NCI-H524 treated with DMSO at 0.1 percent for 48 hours (cell line): ENCODE measurements around the gene PSPN.
A peak's percentile ranks its signal among the peaks of the same experiment; 100 is the strongest.

Experiments
- DNase-seq: peaks from one replicate; lab custom pipeline; 2025; lab: John Stamatoyannopoulos, UW

PSPN gene, protein sequence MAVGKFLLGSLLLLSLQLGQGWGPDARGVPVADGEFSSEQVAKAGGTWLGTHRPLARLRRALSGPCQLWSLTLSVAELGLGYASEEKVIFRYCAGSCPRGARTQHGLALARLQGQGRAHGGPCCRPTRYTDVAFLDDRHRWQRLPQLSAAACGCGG

DNA sequence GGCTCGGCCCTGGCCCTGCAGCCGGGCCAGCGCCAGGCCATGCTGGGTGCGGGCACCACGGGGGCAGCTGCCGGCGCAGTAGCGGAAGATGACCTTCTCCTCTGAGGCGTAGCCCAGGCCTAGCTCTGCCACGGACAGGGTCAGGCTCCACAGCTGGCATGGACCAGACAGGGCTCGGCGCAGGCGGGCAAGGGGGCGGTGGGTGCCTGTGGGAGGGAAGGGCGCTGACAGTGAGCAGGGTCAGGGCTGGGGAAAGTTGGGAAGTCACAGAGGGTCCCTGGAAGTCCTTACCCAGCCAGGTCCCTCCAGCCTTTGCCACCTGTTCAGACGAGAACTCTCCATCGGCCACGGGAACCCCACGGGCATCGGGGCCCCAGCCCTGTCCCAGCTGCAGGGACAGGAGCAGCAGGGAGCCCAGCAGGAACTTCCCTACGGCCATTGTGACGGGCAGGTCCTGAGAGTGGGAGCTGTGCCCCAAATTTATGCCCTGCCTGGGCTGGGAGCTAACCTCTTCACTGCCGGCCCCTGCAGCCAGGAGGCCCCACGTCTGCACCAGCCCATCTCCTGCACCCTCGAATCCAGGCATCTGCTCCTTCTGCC lies at the start of gene PSPN:
TSS of gene PSPN (minus strand) at position 523 of the 600 bp plus-strand sequence. CDS start at position 439, 84 bp downstream.
- DNase-seq, result no peak

DNA sequence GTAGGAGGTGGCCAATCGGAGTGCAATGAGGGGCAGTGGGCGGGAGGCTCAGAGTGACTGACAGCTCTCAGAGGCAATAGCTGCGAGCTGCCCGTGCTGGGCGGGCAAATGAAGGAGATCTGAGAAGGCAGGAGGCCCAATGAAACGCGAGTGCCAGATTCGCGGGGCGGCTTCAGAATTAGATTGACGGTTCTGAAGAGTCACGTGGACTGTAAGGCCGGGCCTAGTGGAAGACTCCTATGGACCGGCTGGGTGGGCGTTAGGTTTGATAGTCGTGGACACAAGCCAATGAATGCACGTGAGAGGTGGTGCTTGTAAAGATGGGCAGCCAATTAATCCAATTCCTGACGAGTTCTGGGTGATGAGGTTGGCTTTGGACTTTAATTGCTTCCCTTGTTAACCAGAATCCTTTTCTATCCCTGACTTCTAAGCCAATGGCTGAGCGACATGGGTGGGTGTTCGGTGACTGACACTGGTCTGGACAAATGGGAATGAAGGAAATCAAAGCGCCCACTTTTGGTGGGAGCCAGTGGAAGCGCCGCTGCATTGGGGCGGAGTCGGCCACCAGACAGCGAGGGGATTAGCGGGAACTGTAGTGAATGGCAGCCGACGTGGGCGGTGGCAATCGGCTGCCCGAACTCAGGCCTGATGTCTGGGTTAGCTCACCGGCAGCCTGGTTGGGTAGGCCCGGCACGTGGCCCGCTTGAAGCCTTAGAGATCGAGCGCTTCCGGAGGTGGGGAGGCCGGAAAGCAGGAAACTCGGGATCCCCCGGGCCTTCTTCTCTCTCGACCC lies 49.4 kb upstream of the PSPN start:
- DNase-seq, result peak; percentile 100

DNA sequence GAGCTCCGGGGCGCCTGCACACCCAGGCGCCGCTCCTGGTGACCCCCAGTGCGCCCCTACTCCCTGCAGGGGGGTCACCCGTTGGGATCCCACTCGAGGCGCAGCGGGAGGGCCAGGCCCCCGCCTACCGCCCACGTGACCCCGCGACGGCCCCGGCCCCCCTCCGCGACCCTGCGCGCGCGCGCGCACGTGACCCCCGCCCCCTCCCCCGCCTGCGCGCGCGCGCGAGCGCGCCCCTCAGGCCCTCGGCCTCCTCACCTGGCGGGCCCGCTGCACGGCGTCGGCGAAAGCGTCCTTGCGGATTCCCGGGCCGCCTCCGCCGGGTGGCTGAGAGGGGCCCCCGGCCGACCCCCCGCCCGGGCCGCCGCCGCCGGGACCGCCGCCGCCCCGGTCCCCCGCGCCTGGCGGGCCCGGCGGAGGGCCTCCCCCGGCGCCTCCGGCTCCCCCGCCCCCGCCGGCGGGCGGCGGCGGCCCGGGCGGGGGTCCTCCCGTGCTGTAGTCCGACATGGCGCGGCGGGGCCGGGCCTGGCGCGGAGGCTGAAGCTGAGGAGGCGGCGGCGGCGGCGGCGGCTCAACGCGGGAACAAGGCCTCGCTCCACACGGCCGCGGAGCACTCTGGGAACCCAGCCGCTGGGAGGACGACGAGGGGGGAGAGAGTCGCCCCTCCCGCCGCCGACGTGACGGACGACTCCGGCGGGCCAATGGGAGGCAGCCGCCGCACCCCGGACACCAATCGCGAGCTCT lies 48.6 kb upstream of the PSPN start, which contains the start of gene KHSRP:
TSS of gene KHSRP (minus strand) at position 617 of the 744 bp plus-strand sequence. CDS start at position 507, 110 bp downstream.
- DNase-seq, result no peak

DNA sequence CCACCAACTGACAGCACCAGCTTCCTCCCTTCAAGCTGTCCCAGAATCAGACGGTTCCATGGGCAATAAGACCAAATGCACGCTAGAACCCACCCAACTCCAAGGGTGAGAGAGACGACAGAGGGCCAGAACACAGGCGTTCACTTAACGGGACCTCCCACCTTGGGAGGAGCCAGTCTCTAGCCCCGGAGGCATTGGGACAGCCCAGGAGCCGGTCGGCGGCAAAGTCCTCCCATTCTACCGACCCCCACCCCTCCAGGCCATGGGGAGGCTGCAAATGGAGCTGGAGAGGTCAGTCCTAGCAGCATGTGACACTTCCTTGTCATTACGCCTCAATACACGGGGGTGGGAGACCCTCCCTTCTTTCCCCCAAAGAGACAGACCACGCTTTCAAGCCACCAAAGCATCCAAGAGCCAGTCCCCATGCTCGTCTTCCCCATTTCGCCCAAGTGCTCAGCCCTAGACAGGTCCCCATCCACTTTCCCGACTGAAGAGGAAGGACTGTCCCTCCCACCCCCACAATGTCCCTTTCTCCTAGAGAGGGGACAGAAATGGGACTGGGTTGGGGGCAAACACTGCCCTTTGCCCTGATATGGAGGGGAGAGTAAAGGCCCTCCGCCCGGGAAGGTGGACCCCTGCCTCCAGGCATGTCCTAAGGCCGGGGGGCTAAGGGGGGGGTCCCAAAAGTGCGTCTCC lies 47.9 kb upstream of the PSPN start:
- no peak for DNase-seq

DNA sequence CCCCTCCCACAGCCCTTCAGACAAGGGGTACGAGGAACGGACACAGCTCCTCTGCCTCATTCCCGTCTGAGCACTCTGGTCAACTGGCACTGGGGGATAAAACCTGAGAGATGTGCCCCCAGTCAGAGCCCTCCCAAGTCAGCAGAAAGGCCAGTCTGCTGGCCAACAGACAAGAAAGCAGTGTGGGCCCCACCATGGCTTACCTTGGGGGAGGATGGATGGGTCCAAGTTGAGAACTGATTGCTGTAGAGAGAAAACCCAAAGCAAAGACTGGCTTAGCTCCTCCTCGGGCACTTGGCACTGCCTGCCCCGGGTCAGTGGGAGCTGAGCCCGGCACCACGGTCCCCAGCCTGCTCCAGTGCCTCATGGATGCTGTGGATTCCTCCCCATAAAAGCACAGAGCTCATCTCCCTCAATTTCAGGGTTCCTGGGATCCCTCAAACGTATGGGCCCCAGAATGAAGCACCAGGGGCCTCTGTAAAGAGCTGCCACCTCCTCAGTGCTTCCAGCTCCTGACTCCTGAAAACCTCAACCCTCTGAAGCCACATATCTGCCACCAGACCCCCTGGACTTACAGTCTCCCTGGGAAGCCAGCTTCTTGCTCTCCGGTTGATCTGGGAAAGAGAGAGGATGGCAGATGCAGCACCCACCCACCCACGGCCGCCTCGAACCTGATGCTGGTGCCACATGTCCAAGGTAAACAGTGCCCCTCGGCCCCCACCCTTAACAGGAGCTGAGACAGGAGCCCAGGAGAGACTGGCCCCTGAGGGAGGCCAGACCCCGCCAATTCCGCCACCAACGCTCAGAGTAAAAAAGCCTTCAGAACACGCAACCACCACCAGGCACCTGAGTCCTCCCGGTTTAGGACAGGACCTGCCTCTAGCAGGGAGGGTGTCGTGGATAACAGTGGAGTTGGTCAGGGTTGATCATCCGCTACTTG lies 45.6 kb upstream of the PSPN start:
- DNase-seq, result no peak

DNA sequence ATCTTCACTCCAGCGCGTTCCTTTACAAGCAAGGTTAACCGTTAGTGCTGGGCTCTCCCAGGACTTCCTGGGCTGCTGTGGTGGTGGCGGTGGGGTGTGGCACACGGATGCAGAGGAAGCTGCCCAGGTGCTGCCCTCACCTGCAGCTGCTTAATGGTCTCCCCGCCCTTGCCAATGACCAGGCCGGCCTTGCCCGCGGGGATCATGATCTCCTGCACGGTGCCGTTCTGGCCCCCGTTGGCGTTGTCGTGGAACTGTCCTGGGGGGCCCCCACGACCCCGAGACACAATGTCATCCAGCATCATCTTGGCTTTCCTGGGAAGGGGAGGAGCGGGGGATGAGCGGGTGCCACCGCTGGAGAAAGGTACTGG lies 42.8 kb upstream of the PSPN start:
- no peak for DNase-seq

DNA sequence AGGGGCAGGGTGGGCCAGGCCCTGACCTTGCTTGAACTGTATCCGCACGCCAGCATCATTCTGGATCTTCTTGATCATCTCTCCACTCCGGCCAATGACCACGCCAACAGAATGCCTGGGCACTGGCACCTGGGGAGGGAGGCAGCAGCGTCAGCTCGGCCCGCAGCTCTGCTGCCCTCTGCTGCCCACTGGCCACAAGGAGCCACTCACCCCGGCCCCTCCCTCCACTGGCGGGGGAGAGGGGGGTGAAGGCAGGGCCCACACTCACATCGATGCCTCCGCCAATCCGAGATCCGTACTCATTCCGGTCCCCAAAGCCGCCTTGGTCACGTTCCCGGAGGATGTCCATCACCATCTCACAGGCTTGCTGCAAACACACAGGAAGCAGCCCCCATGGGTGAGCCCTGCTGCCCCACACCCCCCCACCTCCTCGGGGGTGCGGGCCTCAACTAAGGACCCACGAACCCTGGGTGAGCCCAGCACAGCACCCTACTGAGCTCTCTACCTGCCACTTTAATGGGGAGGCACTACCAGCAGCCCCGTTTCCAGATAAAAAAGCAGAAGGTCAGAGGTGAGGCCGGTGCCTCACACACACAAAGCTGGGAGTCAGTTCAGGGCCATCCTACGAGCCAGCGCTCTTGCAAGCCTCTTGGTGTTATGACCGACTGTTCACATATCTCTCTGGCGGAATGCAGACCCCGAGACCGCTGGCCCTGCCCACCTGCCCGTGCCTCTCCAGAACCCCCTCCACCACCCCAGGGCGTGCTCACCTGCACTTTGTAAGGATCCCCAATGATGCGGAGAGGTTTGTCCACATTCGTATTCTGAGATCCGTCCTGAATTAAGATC lies 42.2 kb upstream of the PSPN start:
- DNase-seq, result no peak

DNA sequence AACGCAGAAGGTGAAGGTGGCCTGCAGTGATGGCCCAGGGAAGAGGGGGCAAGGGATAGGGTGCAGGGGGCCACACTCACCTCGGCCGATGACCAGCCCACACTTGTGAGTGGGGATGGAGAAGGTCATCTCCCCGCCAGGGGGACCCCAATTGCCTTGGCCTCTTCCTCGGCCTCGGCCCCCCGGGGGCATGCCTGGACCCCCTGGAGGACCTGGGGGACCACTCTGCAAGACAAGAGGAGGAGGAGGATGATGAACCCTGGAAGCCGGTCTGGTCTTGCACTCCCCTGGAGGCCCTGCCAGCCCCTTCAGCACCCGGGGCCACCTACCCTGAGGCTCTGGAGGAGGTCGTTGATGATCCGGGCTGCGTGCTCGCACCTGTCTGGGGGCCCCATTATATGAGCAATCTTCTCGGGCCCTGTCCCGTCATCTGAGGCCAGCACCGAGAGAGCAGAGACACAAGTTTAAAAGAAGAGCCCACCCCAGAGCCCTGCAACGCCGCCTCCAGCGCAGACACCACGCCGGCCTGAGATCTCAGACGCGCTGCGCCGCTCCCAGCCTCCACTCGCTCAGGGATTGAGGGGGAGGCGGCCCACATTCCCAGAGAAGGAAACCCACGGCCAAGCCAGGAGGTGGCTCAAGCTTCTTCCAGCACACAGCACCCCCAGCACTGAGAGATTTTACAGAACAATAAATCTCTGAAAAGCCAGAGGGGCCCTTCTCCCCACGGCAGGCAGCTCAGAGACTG lies 41.1 kb upstream of the PSPN start:
- no peak for DNase-seq

DNA sequence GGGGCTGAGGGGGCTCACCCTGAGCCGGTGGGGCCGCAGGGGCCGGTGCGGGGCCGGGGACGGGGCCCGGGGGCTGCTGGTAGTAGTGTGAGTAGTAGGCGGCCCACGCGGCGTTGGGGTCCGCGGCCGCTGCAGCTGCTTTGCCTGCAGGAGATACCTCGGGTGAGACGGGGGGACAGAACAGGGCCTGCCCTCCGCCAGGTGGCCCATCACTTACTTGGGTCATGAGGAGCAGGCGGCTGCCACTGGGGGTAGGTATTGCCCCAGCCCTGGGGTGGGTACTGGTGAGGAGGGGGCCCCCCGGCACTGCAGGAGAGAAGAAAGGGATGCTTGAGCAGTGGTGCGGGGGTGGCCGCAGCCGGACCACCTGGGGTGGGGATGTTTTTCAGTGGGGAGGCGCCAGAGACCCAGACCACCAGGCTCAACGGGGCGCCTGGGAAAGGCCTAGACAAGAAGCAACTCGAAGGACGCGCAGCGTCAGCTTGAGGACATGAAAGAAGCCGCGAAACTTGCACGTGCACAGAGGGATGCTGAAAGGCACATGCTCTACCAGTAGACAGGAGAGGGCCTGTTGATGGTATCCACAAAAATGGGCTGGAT lies 40.0 kb upstream of the PSPN start:
- DNase-seq, result no peak

DNA sequence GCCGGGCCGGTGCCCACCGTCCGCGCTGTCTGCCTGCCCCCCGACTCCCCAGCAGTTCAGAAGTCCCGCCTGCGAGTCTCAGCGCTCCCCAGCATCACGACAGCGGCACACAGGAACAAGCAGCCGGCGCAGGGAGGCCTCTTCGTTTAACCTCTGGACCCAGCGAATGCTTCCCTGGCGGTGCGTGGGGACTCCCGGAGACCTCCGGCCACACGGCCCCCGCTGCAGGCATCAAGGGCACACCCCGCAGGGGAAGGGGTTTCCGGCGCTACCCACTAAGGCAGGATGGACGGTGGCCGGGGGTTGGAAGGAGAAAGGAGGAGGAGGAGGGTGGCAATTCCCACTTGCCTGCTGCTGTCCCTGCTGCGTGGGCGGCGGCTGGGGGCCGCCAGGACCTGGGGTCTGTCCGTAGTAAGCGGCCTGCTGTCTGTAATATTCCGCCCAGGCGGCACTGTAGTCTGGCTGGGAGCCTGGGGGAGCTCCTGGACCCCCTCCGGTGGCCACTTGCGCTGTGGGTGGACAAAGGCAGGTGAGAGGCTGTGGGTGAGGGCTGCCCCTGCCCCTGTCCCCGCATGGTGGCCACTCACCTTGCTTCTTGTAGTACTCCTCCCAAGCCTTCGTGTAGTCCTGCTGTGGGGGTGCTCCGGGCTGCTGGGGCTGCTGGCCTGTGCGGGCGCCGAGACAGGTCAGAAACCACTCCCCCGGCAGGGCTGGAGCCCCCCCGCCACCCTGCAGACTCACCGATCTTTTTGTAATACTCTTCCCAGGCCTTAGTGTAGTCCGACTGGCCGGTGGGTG lies 39.3 kb upstream of the PSPN start:
- DNase-seq, result no peak

DNA sequence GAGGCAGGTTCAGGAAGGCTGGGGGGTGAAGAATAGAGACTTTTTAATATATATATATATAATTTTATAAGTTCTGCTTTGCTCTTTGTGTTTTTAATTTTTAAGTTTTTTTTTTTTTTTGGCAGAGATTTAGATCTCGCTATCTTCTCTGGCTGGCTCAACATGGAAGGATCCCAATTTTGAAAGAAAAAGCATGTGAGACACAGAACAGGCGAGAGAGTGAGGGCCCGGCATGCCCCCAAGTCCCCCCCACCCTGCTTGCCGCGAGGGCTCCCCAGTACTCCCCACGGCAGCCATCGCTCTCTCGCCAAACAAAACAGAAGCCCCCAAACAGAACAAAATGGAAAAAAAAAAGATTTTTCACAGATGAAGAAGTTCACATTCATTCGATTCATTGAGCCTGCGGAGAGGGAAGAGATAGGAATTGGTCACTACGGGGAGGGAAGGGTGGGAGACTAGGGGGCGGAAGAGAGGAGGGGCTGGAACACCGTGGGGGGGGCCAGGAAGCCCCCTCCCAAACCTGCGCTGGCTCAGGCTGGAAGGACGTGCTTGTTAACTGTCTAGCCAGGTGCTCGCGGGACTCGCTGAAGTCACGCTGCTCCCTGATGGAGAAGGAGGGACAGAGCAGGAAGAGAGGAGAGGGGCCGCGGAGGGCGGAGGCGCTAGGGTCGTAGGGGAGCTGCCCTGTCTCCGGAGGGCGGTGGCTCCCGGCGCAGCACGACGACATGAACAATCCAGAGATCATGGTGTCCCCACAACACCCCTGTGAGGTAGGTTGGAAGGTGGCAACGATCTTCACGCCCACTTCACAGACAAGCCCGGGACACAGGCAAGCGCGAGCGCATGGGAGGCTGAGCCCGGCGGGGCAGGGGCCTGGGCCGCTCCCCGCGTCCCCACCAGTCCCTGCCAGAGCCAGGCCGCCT lies 38.2 kb upstream of the PSPN start:
- DNase-seq, result no peak

DNA sequence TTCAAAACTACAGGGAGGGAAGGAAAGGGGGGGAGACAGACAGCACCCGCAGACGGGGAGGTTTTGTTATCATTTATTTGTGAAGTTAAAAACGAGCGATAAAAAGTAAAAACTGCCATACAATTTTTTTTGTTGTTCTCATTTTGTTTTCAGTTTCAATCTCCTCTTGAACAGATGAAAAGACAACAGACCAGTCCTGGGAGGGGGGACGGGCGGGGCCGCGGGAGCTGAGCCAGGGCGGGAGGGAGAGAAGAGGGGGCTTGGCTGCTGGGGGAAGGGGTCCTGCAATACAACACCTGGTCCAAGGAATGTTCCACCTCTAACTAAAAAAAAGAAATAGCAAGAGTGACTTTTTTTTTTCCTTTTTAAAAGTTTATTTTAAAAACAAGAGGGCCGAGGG lies 37.6 kb upstream of the PSPN start:
- DNase-seq, result no peak

DNA sequence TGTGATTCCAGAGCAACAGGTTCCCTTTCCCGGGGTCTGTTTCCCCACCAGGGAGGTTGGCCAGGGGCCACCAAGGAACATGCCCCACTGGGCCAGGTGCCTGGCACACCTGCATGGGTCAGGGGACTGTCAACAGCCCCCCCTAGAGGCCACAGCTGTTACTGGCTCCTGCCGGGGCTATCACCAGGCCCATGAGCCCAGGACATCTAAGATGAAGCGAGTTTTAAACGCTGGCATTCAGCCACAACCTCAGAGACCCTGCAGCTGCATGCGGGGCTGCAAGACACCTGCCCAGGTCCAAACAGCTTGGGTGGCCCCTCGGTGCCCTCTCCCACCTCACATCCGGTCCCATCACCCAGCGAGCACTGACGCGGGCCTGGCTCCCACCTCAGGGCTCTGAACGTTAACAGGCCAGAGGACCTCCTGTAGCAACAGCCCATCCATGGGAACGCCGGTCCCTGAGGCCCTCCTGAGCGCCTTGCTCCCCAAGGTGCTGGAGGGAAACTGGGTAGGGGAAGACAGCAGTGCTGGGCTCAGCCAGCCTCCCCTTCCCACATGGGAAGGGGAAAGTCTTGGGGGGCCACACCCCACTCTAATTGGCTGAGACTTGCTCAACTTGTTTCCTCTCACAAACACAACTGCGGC lies 36.8 kb upstream of the PSPN start:
- no peak for DNase-seq

DNA sequence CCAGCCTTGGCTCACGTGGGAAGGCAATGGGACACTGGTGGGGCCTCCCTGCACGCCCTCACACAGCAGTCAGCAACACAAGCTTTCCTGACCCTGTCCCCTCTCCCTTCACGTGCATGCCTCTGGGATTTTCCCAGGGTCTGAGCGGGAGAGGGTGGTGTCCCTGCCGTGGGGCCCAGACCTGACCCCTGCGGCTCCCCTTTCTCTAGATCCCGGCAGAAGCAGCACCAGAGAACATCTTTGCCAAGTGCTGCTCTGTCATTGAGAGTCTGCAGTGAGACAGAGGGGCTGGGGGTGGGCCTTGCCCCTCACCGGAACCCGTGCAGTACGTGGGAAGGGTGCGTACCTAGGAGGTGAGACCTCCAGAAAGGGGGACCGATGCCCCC lies 36.3 kb upstream of the PSPN start:
- no peak for DNase-seq

DNA sequence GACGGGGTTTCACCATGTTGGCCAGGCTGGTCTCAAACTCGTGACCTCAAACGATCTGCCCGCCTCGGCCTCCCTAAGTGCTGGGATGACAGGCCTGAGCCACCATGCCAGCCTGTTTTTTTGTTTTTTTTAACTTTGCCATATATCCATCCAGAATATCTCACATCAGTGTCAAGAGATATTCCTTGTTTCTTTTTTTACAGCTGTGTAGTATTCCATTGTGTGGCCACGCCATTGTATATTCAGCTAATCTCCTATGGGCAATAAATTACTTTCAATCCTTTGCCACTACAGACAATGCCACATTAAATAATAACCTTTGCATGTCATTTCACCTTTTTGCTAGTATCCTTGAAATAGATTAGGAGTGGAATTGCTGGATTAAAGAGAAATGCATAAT lies 33.6 kb upstream of the PSPN start:
- DNase-seq, result no peak

DNA sequence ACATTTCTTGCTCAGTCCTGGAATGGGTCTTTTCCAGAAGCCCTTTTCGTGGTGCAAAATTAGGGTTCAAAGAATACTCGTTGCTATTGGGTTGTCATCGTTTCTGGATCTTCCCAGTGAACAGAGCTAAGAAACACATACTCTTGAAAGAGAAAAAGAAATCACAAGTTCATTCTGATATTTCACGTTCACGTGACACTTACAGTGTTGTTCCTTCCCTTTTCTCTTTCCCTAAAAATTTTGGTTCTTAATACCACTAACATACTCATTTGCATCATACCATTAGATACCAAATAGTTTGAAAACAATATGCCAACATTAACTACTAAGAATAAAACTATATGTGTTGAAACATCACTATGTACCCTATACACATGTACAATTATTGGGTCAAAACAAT lies 30.7 kb upstream of the PSPN start:
- no peak for DNase-seq
